OCI-M1 (cell line): ENCODE data around the gene TRAPPC13.
A peak's percentile ranks its signal among the peaks of the same experiment; 100 is the strongest.
"Not testable (repeated sequence)": the region's sequence is repeated elsewhere in the genome, so short reads cannot be mapped to it uniquely, and the experiment has no call there.

Source experiments
- DNase-seq: peaks from one replicate; lab custom pipeline; 2025; lab: John Stamatoyannopoulos, UW

Gene TRAPPC13, protein sequence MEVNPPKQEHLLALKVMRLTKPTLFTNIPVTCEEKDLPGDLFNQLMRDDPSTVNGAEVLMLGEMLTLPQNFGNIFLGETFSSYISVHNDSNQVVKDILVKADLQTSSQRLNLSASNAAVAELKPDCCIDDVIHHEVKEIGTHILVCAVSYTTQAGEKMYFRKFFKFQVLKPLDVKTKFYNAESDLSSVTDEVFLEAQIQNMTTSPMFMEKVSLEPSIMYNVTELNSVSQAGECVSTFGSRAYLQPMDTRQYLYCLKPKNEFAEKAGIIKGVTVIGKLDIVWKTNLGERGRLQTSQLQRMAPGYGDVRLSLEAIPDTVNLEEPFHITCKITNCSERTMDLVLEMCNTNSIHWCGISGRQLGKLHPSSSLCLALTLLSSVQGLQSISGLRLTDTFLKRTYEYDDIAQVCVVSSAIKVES

DNA sequence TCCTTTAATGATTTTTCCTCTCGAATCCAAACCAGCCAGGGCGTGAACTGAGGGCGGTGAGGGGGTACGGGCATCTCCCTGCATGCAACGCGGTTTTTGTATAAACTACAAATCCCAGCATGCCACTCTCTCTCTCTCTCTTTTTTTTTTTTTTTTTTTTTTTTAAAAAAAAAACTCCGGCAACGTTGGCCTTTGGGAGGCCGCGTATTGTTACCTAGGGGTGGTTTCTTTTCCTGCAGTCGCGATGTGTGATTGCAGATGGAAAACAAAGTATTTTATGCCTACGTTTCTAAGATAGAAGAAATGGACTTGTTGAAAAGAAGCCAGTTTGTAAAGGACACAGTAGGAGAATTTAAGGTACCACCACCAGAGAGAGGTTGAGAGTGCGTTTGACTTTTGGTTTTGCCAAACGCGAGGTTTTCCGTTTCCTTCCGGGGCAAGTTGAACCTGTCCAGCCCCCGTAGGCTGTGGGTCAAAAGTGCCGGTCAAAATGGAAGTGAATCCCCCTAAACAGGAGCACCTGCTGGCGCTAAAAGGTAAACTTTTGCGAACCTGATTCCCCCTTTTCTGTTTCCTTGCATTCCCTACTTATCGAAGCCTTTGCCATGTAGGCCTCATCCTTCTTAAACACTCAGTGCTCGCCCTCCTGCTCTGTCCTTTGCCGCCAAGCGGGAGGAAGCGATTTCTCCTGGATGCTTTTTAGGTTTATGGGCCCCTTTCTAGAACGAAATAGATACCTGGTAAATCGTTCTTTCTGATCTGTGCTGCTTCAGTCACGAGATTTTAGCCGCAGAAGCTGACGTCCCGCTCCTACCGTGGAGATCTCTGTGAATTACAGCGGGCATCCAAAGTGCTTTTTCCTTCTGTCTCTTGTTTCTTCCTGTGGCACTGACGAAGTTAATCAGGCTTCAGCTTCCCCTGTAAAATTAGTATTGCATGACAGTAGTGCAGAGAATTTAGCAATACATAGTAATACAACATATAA, at the start of gene TRAPPC13, which contains the start of gene SHLD3:
TSS of gene TRAPPC13 (plus strand) at position 457 of the 985 bp plus-strand sequence. CDS start at position 491, 34 bp downstream.
TSS of gene SHLD3 (plus strand) at position 457 of the 985 bp plus-strand sequence. CDS start 4,561 bp downstream, outside the sequence.
- DNase-seq, result peak; percentile 97

DNA sequence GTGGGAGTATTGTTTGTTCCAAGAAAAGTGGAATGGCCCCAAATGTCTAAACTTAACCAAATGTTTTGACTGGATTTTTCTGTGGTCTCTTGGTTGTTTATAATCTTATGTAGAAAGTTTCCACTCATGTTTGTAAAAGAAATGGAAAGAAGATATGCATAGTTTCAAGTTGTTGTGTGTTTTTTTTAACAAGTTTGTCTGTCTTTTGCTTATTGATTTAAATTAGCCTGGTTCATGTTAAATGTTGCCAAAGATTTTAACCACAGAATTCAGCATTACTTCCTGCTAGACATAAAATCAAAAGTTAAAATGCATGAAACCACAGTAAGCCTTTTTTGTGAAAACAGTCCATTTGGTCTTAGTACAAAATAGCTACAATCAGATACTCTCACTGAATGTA, 47.7 kb upstream of the TRAPPC13 start:
- DNase-seq, result no peak

DNA sequence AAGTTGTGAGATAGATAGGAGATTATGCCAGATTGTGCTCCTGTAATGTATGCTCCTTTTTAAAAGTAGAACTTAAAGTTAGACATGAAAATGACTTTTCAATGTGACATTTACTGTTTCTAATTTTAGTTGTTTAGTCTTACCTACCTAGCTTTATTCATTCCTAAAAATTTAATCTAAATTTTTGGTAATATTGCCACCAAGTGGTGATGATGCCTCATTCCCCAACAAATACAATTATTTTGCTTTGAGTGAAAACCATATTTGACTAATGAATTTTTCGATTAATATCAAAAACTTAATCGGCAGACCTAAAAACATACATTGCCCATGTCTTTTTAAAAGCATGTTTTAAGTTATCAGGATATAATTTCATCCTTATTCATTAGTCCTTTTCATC, 36.1 kb upstream of the TRAPPC13 start:
- no peak for DNase-seq

DNA sequence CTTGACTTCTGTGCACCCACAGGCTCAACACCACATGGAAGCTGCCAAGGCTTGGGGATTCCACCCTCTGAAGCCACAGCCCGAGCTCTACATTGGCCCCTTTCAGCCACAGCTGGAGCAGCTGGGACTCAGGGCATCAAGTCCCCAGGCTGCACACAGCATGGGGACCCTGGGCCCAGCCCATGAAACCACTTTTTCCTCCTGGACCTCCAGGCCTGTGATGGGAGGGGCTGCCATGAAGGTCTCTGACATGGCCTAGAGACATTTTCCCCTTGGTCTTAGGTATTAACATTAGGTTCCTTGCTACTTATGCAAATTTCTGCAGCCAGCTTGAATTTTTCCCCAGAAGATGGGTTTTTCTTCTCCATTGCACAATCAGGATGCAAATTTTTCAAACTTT, 23.1 kb upstream of the TRAPPC13 start:
- not testable (repeated sequence) for DNase-seq

DNA sequence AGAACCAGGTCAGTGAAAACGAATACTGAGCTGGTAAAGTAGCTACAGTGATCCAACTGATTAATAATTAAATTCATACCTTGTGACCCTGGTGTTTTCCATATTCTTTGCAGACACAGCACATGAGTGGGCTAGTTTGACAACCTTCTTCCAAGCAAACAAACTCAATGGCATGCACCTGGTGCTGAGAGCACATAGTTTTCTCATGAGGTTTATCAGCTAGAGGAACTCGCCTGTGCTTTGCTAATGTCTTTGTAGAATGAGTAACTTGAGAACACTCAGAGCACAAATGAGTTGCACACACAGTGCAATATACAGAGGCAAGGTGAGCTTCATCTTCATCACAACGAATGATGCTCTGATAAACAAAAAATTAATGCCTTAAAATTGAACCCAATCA, 13.3 kb upstream of the TRAPPC13 start:
- DNase-seq, result no peak

DNA sequence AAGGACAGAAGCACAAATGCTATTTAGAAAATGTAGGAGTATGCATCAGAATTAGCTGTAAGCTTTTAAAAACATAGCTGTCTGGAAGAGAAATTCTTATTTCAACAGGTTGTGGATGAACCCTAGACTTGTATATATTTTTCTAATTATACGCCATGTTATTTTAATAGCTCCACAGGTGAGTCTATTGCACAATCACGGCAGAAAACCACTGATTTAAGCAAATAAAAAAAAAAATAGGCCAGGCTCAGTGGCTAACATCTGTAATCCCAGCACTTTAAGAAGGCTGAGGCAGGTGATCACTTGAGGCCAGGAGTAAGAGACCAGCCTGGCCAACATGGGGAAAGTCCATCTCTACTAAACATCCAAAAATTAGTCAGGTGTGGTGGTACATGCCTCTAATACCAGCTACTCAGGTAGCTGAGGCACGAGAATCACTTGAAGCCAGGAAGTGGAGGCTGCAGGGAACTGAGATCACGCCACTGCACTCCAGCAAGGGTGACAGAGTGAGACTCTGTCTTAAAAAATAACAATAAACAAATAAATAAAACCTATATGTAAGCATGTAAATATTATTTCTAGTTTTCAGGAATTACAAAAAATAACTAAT, 12.4 kb upstream of the TRAPPC13 start:
- no peak for DNase-seq

DNA sequence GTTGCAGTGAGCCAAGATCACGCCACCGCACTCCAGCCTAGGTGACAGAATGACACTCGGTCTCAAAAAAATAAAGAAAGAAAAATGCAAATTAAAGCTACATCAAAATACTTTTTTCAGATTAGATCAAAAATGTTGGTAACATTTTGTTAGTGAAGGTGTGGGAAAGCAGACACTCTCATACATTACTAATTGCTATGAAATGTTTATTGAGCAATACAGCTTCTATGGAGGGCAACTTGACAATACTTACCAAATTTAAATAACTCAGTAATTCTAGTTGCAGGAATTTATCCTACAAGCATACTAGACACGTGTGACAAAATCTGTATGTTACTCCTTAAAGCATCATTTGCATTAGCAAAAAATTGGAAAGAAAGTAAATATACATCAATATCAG, 4.8 kb upstream of the TRAPPC13 start:
- no peak for DNase-seq

DNA sequence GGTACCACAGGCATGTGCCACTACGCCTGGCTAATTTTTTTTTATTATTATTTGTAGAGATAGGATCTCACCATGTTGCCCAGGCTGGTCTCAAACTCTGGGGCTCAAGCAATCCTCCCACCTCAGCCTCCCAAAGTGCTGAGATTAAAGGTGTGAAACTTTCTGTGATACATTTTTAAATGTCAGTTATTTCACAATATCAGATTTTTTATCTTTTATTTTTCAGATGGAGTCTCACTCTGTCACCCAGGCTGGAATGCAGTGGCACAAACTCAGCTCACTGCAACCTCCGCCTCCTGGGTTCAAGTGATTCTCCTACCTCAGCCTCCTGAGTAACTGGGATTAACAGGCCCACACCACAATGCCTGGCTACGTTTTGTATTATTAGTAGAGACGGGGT, 2.9 kb upstream of the TRAPPC13 start:
- DNase-seq, result not testable (repeated sequence)

DNA sequence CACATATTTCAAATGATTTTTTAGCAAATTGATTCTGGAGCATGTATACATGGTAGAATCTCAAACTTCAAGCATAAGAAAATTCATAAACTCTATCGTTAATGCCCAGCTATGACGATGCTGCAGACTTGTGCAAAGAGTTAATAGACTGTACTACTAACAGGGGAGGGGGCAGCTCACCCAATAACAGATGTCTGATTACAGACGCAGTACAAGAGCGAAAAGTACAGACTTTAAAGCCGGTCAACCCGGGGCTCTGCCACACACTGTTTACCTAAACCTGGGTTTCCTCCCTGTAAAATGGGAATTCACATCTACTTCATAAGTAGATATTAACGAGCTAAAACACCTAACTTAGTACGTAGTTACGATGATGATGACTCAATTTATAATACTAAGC, 1.3 kb upstream of the TRAPPC13 start:
- peak; percentile 38 for DNase-seq

DNA sequence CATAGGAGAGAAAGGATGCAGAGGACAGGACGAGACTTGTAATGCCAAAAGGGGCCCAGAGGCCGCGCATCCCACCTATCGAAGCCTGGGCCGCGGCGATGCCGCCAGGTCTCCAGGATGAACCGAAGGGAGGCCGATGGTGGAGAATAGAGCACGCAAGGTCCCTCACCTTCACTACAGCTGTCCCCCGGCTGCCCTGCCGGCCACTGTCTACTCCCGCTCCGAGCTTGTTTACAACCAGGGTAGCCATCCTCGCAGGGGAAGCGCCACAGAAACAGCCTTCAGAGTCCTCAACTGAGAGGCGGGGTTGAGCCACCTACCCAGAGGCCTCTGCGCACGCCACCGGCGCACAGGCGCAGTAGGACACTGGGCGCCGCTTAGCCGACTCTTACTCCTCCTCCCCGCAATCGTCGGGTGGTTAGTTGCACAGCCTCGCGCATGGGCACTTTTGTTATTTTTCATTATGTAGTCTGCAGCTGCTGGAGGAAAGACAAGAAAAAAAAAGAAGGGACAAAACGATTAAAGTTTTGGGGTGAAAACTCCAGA, 729 bp upstream of the TRAPPC13 start, which contains the start of gene TRIM23:
TSS of gene TRIM23 (minus strand) at position 309 of the 546 bp plus-strand sequence. CDS start at position 250, 59 bp downstream.
- DNase-seq, result peak; percentile 97

DNA sequence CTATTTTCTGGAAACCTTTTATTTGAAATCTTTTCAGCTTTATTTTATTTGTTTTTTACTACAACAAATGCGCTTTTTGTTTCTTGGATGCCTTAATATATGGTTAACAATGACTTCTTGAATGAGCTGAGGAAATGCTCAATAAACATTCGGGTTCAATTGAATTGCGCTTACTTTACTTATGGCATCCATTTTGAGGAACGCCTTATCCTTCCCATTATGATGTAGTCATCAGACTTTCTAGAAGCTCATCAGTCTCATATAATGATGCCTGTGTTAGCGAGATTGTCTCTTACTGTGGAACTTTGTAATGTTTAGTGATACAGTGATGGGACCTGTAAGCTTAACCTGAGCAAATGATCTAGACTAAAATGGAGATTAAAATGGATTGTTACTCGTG, 916 bp downstream of the TRAPPC13 start:
- DNase-seq, result peak; percentile 23

DNA sequence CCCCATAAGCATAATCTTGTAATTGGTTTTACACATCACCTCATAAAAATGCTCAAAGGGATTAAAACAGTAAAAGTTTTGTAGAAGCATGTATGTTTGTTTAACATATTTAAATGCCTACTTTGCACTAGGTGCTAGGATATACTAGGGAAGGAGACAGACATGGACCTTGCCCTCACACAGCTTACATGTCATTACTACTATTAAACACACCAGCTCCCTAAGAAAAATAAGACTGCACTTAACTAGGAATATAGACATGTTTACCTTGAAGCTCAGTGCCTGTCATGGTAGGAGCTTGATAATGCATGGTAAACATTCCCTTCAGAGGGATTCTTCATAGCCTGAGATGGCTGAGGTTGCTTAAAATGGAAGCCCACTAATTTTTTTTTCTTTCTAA, 6.2 kb downstream of the TRAPPC13 start:
- no peak for DNase-seq

DNA sequence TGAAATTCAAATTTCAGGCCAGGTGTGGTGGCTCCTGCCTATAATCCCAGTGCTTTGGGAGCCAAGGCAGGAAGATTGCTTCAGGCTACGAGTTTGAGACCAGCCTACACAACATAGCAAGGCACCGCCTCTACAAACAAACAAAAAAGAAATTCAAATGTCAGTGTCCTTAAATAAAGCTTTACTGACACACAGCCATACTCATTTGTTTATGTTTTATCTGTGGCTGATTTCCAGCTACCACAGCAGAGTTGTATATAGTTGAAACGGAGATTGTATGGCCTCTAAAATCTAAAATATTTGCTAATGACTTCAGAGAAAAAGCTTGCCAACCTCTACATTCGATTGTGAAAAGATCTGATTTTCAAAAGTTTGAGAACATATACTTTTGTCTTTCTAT, 15.4 kb downstream of the TRAPPC13 start:
- no peak for DNase-seq

DNA sequence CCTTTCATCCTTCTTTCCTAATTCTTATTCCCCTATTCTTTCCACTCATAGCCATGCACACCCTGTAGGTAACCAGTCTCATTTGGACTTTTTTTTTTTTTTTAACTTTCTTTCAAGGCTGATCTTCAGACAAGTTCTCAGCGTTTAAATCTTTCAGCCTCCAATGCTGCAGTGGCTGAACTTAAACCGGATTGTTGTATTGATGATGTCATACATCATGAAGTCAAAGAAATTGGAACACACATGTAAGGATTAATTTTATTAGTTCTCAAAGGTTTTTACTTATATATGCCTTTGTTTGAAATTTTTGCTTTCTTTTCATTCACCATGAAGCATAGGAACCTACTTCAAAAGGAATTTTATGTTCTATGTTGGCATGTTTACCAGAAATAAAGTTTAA, 22.1 kb downstream of the TRAPPC13 start:
- no peak for DNase-seq

DNA sequence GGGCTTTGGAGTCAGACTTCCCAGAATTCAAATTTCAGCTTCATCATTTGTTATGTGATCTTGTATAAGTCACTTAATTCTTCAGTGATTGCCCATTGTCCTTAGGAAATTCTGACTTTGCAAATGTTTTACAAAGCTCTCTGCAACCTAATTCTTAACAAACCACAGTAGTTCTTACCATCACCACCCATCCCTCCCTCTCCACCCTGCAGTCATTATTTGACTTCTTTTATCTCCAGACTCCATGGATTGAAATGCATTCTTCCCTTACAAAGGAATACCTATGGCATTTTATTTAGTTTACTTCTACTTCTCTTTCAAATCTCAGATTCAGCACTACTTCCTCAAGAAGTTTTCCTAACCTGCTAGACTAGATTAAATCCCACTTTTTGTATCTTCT, 23.1 kb downstream of the TRAPPC13 start:
- DNase-seq, result no peak

DNA sequence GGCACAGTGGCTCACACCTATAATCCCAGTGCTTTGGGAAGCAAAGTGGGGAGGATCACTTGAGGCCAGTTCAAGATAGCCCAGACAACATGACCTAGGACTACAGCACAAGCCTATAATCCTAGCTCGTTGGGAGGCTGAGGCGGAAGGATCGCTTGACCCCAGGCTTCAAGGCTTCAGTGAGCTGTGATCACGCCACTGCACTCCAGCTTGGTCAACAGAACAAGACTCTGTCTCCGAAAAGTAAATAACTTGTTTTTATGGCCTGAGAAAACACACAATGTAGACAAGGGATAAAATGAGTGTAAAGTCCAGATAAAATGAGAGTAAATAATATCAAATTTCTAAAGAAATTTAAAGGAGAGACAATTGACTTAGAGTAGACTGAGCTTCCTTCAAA, 26.3 kb downstream of the TRAPPC13 start:
- no peak for DNase-seq

DNA sequence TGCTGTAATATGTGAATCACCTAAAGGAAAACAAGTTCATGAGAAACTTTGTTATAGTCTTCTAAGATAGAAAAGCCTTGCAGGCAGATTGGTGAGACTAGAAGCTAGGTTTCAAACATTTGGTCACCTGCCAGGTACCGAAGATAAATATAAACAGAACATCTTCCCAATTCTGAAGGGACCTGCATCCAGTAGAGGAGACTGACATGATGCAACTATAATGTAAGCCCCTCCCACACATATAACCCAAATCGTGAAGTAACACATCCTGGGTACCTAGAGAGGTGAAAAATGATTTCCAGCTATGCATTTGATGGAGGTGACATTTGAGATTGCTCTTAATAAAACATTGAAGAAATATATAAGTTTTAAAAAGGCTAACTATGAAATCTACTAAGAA, 29.9 kb downstream of the TRAPPC13 start:
- no peak for DNase-seq

DNA sequence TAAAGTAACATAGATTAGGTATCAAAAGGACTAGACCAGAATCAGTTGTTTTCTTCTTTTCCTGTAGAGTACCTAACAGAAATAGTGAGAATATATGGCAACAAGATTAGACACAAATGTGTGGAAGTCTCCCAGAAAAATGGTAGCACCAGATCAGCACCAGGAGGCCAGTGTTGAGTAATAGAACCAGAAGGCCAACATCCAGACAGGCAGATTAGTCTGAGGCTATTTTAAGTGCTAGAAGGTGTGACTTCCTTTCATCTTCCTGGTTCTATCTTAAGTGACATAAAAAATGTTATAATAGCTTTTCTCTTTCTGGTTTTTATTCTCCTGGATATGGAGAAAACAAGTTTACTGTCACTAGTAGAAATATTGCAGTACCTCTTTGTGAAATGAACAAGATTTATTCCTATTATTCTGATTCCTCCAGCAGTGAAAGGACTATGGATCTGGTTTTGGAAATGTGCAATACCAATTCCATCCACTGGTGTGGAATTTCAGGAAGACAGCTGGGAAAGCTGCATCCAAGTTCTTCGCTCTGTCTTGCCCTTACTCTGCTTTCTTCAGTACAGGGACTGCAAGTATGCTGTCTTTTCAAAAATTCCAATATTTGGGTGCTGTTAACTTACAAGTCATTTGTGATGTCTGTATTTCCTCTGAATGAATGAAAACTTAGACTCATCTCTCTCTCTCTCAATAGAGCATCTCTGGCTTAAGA, 39.1 kb downstream of the TRAPPC13 start:
- no peak for DNase-seq

DNA sequence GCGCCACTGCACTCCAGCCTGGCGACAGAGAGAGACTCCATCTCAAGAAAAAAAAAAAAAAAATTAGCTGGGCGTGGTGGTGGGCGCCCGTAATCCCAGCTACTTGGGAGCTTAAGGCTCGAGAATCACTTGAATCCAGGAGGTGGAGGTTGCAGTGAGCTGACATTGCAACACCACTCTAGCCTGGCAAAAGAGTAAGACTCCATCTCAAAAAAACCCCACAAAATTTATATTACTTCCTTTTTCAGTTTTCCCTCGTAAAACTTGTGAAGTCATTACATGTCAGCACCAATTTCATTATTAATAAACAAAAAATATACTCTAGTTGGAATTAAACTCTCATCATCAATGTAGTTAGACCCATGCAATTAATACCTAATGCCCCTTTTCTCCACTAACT, 43.9 kb downstream of the TRAPPC13 start:
- DNase-seq, result no peak

DNA sequence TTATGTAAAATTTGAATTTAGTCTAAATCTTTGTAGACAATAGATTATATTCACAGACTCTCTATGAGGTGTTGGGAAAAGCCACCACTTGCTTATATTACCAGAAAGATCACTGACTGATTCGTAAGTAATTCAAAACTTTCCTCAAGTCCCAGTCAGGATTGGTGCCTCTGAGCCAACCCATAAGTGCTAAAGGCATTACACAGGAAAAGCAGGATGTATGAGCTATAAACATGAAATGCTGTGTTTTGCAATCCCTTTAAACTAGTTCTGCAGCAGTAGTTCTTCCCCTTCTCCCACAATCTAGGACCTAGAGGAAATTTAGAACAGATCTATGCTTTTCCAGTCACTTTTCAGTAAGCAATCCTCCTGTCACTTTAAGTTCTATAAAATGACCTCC, 48.0 kb downstream of the TRAPPC13 start:
- no peak for DNase-seq

DNA sequence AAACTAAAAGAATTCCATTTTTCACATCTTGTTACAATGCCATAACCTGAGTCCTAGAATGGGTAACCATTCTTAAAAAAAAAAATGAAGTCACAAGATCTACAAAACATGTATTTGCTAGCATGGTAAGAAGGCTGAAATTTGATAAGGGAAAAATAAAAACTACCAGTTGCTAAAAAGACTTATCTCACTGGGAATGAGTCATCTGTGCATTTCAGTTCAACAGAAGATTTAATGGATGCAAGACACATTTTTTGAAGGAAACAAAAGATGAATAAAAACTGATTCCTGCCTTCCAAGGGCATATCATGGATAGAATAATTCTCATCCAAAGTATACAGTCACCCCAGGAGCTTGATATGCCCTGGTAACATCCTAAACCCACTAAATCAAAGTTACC, 49.9 kb downstream of the TRAPPC13 start:
- DNase-seq, result peak; percentile 37
